ENCODE results near the gene MYOCOS. TPM values are rescaled to one million over a fixed set of nuclear protein-coding genes. Genes with fewer than 3 reads are reported as not detected.

MYOCOS gene
- total and polyA plus RNA-seq, 2 of the 4 experiments (the other 2 are of a cell fraction), result not detected

DNA sequence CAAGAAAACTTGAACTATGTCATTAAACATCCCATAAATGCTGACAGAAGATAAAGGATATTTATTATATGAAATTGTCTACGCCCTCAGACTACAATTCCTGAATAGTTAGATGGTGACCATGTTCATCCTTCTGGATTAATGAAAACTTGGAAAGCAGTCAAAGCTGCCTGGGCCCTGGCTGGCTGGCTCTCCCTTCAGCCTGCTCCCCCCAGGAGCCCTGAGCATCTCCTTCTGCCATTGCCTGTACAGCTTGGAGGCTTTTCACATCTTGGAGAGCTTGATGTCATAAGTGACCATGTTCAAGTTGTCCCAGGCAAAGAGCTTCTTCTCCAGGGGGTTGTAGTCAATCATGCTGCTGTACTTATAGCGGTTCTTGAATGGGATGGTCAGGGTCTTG is 13.6 kb downstream of the MYOCOS start:
- H4K8ac ChIP-seq (ENCODE audit: low read depth in 2 of 2, low read length in 2 of 2), result no peak overlapping the region
- no peak overlapping the region for H3K9ac ChIP-seq (ENCODE audit: low read depth, low read length)
- H2AFZ ChIP-seq (replicated peaks; ENCODE audit: low read length, poor library complexity), result no peak overlapping the region
- no peaks in the 10 kb centered on the region for H3K36me3 ChIP-seq (ENCODE audit: control insufficient read depth, insufficient read depth, low read length)
- H2BK20ac ChIP-seq (ENCODE audit: low read depth, low read length), result no peak overlapping the region
- H4K20me1 ChIP-seq (ENCODE audit: insufficient read depth, low read length), result no peaks in the 10 kb centered on the region; the same call in 1 of the 2 replicates
- TF ChIP-seq FOS (IDR thresholded peaks at IDR 0.05; ENCODE audit: low read depth, low read length), result no peak
- TF ChIP-seq CEBPB (IDR thresholded peaks at IDR 0.05; ENCODE audit: low read depth, low read length), result no peak
- TF ChIP-seq POLR2A (IDR thresholded peaks at IDR 0.05; ENCODE audit: low read depth, low read length), result no peak
- no peak for TF ChIP-seq SMC3 (IDR thresholded peaks at IDR 0.05; ENCODE audit: low read depth, low read length)
- no peak for TF ChIP-seq MAZ (IDR thresholded peaks at IDR 0.05; ENCODE audit: borderline replicate concordance, low read depth, low read length)
- TF ChIP-seq MXI1 (IDR thresholded peaks at IDR 0.05; ENCODE audit: borderline replicate concordance, low read depth, low read length), result no peak
- TF ChIP-seq RFX5 (IDR thresholded peaks at IDR 0.05; ENCODE audit: low read depth, low read length), result no peak
- TF ChIP-seq RAD21 (IDR thresholded peaks at IDR 0.05; ENCODE audit: low read length), result no peak
- no peak overlapping the region for H2BK5ac ChIP-seq (ENCODE audit: low read depth, low read length, poor library complexity, severe bottlenecking)
- no peak overlapping the region for H2AK9ac ChIP-seq (replicated peaks; ENCODE audit: low read depth, low read length, poor library complexity)
- POLR2A ChIA-PET (ENCODE audit: unreplicated experiment), result no interaction called here
- H3K56ac ChIP-seq (ENCODE audit: extremely low read depth, insufficient read depth, low read length), result no peak overlapping the region
- DNase-seq, result no peak
- H2AK5ac ChIP-seq (ENCODE audit: low read depth, low read length), result no peak overlapping the region
- no peaks in the 10 kb centered on the region for H3K9me3 ChIP-seq (ENCODE audit: control insufficient read depth, insufficient read depth, low read length)
- no peaks in the 10 kb centered on the region for H3K9me1 ChIP-seq (ENCODE audit: insufficient read depth, low read length)
- no peak overlapping the region for H3K4me3 ChIP-seq (ENCODE audit: insufficient read depth, low read depth, low read length)
- ATAC-seq (ENCODE audit: low read depth), result no peak
- no TSS peak for BruUV-seq (replicated peaks)
- no peak overlapping the region for H3K4ac ChIP-seq (ENCODE audit: low read depth, low read length)
- CTCF ChIA-PET, result interaction anchor here (0.8 to 1.4 kb wide), 2 partner anchors 9 kb away, joined by 3 to 5 read pairs; no protein-coding TSS in a partner anchor
- H2BK120ac ChIP-seq (ENCODE audit: low read depth, low read length), result no peak overlapping the region
- H3K23ac ChIP-seq (ENCODE audit: low read depth, low read length), result no peak overlapping the region
- dilution Hi-C loops (cut with HindIII; ENCODE audit: low sequenced_read_pairs, unreplicated experiment), result no loop called here
- H3K4me1 ChIP-seq (ENCODE audit: control insufficient read depth, insufficient read depth, low read length), result no peaks in the 10 kb centered on the region
- no peak overlapping the region for H4K91ac ChIP-seq (ENCODE audit: insufficient read depth, low read depth, low read length)
- intact Hi-C loops (cut with micrococcal nuclease), result no loop called here
- in situ Hi-C loops (cut with MboI; ENCODE audit: low sequenced_read_pairs), result no loop called here
- H3K14ac ChIP-seq (replicated peaks; ENCODE audit: low read depth, low read length), result no peak overlapping the region
- 29% methylated on average over 1 of the region's 2 CpGs; no CpG with 5 or more reads in 1 of the 2 experiments for WGBS, 2 experiments (ENCODE audit: extremely low coverage in 2 of 2, insufficient read length in 1 of 2)
- H2BK15ac ChIP-seq (ENCODE audit: low read depth, low read length), result no peak overlapping the region
- H4K5ac ChIP-seq (ENCODE audit: low read depth, low read length), result no peak overlapping the region
- H3K18ac ChIP-seq (ENCODE audit: low read depth, low read length), result no peak overlapping the region
- H3K27ac ChIP-seq (ENCODE audit: insufficient read depth, low read length), result no peak overlapping the region
- no peak overlapping the region for H3K4me2 ChIP-seq (ENCODE audit: low read depth, low read length)
- H3K27me3 ChIP-seq (ENCODE audit: control insufficient read depth, insufficient read depth, low read length), result no peaks in the 10 kb centered on the region; the same call in 1 of the 2 replicates
- no peaks in the 10 kb centered on the region for H3K79me1 ChIP-seq (ENCODE audit: low read depth in 1 of 2, low read length in 2 of 2)

Measured in IMR-90 (cell line).